SK-MEL-5 (cell line): ENCODE measurements around the gene RPE. TPM values are rescaled to one million over a fixed set of nuclear protein-coding genes. Genes with fewer than 3 reads are reported as not detected.

Experiments used
- DNase-seq: peaks from one replicate; pipeline ENCODE4 v3.0.0-alpha.2; 2016; ENCODE audit warnings: low read depth, low spot score
- in situ Hi-C: cut with HindIII; loops from 2 replicates; pipeline ENCODE4 v1.10.0; 2016; ENCODE audit warnings: low sequenced_read_pairs, high pct_unique_total_duplicates, low pct_unique_long_range_greater_than_20kb
- polyA plus RNA-seq, 2 experiments: library from polyadenylated mRNA; depleted of rRNA; stranded (reverse); fragments of >200 nt; gene quantifications; 2 replicates each; pipeline ENCODE4 v1.2.3, GENCODE V29; 2015
- total RNA-seq: library from RNA; depleted of rRNA; stranded (reverse); fragments of >200 nt; shearing (Covaris generic); gene quantifications from 2 replicates; pipeline ENCODE4 v1.2.3, GENCODE V29; 2014; rRNA removed

The RPE gene
- 87.2 and 94.4 TPM in 2 replicates for total RNA-seq
- 93.7 and 98.0 TPM in 2 replicates for polyA plus RNA-seq (2015; cell fraction: cytosol; rRNA removed)
- polyA plus RNA-seq (2015; cell fraction: nucleus; rRNA removed), result 76.0 and 96.4 TPM in 2 replicates

DNA sequence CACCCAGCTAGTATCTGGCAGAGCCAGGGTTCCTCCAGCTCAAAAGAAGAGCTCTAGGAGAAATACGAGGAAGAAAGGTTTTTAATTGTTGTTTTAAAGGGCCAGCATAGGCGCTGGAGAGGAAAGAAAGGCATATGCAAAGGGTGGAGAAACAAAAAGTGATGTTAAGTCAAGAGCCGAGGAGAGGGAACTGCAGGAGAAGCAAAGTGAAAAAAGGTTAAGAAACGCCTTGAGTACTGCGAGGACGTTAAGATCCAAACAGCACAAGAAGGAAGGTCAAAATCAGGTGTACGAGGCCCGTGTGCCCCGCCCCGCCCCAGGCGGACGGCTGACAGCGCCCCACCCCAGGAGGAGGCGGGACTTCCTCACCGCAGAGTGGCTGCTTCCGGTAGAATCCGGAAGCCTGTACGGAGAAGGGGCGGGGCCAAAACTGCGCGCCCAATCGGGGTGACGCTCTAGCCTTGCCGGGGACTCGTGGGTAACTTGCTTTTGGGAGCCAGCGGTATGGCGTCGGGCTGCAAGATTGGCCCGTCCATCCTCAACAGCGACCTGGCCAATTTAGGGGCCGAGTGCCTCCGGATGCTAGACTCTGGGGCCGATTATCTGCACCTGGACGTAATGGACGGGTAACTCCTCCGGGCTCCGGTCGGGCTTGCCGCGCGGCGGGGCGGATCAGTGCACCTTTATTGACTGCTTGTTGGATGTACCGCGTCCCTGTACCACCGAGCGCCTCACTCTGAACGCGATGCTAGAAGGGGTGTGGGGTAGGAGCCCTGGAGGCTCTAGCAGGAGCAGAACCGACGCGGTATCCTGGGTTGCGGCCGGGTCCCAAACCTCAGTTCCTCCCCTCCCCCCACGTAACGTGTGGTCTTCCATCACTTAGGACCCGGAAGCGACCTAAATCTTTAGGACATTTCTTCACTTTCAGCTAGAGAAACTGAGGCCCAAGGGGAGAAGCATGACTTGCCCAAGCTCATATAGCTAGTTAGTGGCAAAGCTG is at the start of gene RPE:
Gene RPE, plus strand, starts transcription at position 481 of the 1,000 bp plus-strand sequence. Its CDS starts 24 bp downstream, at position 505.
- in situ Hi-C loops, result no loop called here
- DNase-seq, result peak; percentile 96

DNA sequence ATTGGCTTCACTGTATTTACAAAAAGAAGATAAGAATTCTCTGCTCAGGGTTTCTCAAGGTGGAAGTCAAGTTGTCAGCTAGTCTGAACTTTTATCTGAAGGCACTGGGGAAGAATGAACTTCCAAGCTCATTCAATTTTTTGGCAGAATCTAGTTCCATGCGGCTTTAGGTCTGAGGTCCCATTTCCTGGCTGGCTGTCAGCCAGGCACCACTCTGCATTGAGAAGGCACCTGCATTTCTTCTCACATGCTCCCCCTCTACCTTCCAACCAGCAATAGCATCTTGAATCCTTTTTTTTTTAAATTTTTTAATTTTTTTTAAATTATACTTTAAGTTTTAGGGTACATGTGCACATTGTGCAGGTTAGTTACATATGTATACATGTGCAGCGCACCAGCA is 46.2 kb upstream of the RPE start:
- no peak for DNase-seq
- in situ Hi-C loops, result no loop called here

DNA sequence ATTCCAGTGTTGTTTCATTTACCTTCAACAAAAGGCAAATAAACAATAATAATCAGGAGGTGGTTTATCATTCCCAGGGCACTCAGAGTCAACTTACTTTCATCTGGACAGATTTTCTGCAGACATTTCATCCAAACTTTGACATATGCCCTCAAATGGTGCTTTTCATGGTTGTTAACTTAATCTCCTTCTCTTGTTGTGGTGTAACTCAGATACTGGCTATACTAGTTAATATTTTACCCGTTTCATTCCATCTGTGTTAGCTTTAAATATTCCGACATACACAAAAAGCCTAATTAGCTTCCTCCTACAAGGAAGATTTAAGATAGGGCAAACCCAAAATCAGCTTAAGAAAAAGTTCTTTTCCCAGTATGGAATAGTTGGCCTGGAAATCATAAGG is 44.4 kb upstream of the RPE start:
- in situ Hi-C loops, result no loop called here
- no peak for DNase-seq

DNA sequence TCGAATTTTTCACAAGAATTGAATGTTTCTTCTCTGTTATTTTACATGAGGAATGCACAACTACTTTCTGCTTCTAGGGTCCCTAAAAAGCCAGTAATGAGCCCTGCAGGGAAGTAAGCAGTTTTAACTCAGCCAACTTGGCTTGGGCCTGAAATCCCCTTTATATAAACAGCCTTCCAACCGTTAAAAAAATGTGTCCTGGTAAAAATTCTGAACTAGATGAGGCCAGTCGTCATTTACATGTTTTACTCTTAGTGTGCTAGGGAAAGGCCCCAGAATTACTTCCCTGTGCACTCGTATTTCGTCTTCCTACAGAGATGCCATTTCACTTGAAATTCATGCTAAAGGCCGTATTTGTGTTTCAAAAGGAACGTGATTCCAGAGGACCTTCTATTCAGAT is 42.4 kb upstream of the RPE start:
- in situ Hi-C loops, result no loop called here
- no peak for DNase-seq

DNA sequence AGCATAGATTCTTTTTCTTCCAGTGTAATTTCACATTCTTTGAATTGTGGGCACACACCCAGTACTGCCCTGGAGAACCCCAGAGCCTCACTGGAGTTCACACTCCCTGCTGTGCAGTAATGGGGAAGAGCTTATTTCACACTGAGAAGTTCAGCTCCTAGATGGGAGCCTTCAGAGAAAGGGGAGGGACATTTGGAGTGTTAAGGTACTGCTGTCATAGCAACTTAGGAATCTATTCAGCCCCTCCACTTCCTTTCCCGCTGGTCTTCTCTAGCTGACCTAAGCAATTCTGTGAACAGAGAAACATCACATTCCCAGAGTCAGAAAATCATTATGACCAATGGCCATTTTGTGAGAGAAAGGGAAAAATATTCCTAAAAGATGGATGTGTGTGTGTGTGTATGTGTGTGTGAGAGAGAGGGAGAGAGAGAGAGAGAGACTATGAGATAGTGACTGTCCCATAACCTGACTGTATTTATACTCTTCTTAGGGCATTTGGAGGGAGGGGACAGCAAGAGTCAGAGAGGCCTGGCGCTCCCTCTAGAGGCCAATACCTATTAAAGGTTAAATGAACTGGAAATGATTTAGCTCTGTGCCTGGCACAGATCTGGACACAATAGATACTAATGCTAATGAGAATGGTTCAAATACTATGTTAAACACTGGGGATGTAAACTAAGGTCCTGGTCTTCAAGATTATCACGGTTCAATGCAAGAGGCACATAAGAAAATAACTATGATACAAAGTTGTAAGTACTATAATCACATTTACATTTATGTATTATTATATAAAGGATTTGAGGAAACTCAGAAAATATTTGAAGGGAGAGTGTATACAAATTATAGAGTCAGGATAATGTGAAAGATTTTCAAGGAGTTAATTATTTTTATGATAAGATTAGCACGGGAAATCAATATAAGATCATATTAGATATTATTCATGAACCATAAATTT is 41.5 kb upstream of the RPE start:
- in situ Hi-C loops, result no loop called here
- peak; percentile 83 for DNase-seq

DNA sequence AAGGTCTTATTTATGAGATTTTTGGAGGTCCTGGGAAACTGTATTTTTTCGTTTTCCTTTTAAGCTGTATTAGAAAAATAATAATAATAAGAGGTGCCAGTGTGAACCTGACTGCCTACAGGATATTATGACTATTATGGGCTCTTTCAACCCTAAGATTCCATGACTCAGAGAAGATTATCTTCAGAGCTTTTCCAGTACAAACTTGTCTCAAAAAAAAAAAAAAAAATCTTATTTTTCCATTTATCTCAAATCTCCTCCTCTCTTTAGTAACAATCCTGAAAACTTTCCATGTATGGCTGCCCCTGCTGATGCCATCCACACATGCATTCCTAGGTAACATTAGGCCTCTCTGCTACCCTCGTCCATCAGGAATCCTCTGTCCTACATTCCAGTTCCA is 36.7 kb upstream of the RPE start:
- in situ Hi-C loops, result no loop called here
- no peak for DNase-seq

DNA sequence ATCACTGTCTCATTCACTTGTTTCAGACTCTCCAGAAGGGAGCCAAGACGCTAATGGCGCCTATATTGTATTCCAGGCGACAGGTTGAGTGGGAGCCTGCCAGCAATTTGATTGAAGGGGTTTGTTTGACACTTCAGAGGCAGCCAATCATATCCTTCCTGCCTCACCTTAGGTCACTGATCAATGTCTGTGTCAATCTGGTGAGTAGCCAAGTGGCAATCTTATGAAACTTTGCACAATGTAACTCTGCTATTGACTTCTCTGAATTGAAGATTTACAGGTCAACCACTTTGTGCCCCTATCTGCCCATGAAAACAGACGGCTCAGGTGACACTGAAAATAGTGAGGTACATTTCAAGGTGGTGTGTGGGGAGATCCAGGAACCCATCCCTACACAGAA is 32.7 kb upstream of the RPE start:
- no peak for DNase-seq
- in situ Hi-C loops, result no loop called here

DNA sequence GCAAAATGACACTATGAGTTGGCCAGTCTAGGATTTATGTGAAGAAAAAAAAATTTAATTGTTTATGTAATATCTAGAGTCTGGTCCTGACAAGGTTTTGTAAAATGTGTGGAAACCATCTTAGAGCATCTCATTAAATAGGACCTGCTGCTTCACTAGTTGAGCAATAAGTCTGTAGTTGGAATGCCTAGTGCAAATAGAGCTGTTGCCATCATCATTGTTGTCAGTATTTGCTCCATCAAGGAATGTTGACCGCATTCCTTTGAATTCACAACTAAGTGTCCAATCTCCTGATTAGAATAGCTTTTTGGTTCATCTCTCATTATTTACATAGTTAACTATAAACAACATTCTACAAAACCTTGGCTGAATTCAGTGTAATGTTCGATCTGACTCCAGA is 32.2 kb upstream of the RPE start:
- in situ Hi-C loops, result no loop called here
- DNase-seq, result no peak

DNA sequence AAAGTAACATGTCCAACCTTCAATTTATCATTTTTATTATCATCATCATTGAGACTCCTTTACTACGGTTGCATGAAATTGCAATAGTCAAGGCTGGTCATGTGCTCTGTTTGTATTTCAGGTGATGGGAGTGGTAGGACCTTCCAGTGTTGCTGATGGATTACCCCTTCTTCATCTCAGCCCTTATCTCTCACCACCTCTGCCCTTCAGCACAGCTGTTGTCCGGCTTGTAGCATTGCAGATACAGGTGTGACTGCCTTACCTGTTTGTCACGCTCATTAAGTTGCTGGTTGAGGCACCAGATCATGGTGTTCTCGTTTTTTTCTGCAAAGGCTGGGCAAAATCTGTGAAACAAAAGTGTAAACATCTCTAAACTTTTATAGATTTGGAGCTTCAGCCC is 31.7 kb upstream of the RPE start:
- in situ Hi-C loops, result no loop called here
- DNase-seq, result no peak

DNA sequence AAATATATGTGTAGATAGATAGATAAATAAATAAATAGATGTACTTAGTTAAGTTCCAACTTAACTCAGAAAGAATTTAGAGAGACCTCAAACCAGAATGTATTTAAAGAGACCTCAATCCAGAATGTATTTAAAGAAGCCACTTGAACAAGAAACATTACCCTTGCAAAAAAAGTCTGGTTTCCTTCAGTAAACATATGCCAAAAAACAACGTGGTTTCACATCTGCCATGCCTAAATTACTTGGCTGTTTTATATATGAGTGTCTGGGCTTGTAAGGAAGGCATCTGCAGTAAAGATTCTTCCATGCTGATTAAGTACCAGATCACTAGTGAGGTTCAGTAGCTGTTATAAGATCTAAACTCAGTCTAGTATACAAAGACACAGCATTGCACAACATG is 29.1 kb upstream of the RPE start:
- in situ Hi-C loops, result no loop called here
- no peak for DNase-seq

DNA sequence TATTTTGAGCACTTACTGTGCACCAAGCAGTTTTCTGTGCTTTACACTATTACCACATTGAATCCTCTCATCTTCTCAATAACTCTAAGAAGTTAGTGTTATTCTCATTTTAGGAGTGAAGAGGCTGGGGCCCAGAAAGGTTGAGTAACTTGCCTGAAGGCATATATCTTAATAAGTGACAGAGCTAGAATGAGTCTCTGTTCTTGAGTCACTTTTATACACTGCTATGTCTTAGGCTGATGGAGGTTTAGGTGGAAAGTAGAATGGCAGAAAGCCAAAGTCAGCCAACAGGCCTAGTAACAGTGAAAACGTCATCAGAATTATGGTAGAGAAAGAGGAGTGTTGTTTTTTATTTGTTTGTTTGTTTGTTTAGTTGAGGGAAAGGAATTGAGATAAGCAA is 27.9 kb upstream of the RPE start:
- in situ Hi-C loops, result no loop called here

DNA sequence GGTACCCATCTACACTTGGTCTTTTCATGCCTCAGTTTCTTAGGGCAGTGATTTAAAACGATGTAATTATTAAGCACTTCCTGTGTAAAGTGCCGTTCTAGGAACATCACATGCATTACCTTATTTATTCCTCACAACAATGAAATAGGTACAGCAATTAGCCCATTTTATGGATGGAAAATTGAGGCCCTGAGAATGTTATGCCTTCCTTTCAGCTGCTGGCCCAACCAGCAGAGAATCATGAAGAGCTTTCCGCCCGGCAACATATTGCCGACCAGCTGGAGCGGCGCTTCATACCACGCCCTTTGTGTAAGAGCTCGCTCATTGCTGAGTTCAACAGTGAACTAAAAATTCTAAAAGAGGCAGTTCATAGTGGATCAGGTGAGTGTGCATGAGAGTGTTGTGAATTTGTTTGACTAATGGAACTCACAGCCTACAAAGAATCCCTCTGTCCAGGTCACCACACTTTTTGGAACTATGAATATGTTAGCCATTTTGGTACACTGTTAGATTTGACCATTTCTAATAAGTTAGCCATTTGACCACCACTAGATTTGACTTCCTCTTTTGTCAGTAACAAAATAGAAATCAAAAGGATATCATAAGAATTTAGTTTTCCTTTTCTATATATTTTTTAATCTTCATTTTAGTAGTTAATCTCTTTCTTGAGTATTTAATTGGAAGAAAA is 25.6 kb upstream of the RPE start:
- in situ Hi-C loops, result no loop called here
- peak; percentile 11 for DNase-seq

More for the DNA sequence above, 27.9 kb upstream of the RPE start:
- DNase-seq, result peak; percentile 5

DNA sequence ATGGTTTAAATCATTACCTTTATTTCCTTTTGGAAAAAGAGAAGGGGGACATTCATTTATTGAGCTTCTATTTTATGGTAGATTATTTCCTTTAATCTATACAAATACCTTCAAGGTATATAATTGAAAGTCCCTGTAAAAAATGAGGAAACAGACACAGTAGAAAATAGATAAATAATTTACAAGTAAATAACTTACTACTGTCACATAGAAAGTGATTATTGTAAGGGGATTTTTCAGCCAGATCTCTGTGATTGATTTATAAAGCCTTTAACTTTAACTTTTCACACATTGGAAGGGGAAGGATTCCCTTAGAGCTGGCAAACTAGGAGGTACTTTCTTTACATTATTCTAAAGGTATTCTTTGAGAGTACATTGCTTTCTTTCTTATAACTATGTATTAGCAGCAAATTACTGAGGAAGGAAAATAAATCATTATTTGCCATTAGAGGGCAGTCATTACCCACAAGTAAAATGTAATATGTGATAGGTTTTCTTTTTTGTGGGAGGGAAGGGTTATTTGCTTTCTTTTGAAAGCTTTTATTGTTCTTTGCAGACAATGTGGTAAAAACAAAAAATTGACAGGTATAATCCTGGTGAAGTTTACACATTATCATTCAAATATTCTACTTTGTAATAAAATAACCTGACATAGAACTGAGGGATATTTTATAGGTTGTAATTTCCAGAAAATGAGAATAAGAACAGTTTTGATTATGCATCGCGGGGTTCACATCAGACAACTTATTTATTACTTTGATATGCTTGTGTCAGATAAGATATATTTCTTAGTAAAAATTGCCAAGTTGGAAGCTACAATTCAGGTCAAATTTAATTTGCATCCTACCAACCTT is 24.8 kb upstream of the RPE start:
- in situ Hi-C loops, result no loop called here
- peak; percentile 65 for DNase-seq

DNA sequence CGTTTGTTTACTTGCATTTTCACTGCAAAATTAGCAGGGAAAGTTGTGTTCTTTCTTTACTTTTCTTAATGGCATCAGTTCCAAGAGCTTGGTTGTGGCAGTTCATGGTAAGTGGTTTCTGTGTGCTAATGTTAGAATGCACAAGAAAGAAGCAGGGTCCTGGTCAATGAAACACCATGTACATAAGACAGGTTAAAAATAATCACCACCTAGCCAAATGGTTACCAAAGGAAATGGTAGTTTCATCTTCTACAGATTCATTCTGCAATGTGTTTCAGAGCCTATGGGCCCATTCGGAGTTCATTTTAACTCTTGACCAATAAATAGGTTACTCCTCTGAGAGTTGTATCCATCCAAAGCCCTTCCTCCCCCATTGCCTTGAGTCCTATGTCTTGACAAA is 18.1 kb upstream of the RPE start:
- no peak for DNase-seq
- in situ Hi-C loops, result no loop called here

DNA sequence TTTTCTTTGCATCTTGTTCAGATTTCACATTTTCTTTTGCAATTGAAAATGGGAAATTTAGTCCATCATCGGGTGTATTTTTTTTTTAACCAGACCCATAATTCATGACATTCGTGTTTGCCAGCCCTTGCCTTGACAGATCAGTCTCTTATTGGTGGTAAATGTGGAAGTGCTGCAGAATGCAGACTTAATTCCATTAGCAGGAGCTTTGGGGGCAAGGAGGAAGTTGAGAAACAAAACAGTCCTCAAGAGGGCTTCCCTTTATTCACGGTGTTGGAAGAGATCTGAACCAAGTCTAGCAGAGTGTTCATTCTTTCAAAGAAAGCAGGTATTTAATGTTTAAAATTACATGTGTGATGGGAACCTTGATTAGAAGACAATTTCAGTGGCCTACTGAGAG is 16.6 kb upstream of the RPE start:
- in situ Hi-C loops, result no loop called here
- DNase-seq, result no peak

DNA sequence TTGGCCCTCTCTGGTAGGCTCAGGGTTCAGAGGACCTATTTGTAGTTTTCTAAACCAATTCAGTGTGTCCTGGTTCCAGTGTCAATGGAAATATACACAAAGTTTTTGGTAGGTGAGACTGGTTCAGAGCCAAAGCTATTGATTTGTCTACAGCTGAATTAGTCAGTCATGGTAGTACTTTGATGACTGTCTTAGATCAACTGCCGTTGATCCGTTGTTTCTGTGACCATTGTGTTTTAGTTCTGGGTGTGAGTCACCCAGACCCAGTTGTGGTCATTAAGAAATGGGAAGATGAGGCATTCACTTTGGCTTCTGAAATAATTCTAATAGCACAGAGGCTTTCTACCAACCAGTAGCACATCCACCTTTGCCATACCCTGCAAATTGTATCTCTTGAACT is 16.0 kb upstream of the RPE start:
- in situ Hi-C loops, result no loop called here
- DNase-seq, result no peak

DNA sequence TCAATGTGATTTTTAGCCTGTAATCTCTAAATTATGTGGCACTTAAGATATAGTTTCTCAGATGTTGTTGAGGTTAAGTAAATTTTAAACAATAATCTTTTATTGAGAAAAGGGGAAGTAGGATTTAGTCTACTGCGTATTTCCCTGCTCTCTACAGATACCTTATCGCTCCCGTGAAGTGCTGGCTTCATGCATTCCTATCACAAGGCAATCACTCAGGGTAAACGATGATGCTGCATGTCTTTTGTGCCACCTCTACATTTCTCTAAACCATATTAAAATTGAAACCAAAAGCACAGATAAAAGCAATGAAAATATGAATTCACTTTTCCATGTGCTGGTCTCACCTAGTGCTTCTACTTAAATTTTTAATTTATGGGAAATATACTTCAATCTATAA is 14.4 kb upstream of the RPE start:
- in situ Hi-C loops, result no loop called here
- no peak for DNase-seq
